Effector memory CD4-positive, alpha-beta T cell (primary cell): ENCODE data around the gene TBX10.

Source experiments
- DNase-seq, 3 donors: peaks; one replicate each; pipeline ENCODE4 v3.0.0-alpha.2; 2020
- H3K27ac ChIP-seq: 2 replicates; pipeline ENCODE4 v1.7.0; 2013; ENCODE audit warnings: mild to moderate bottlenecking, low read length, moderate library complexity; ENCODE audit not compliant: insufficient read depth, poor library complexity, severe bottlenecking
- H3K27me3 ChIP-seq: replicated peaks from 2 replicates; pipeline ENCODE4 v1.7.0; 2013; ENCODE audit warnings: mild to moderate bottlenecking, low read length; ENCODE audit not compliant: insufficient read depth, control insufficient read depth, poor library complexity, severe bottlenecking
- H3K36me3 ChIP-seq: 2 replicates; pipeline ENCODE4 v1.7.0; 2013; ENCODE audit warnings: mild to moderate bottlenecking, low read length, moderate library complexity; ENCODE audit not compliant: control insufficient read depth, insufficient read depth
- H3K4me1 ChIP-seq: 2 replicates; pipeline ENCODE4 v1.7.0; 2013; ENCODE audit warnings: low read length, mild to moderate bottlenecking; ENCODE audit not compliant: control insufficient read depth, insufficient read depth, poor library complexity, severe bottlenecking
- H3K4me3 ChIP-seq: 2 replicates; pipeline ENCODE4 v1.7.0; 2013; ENCODE audit warnings: low read length, low read depth, mild to moderate bottlenecking; ENCODE audit not compliant: insufficient read depth, poor library complexity, severe bottlenecking
- H3K9me3 ChIP-seq: 2 replicates; pipeline ENCODE4 v1.7.0; 2013; ENCODE audit warnings: mild to moderate bottlenecking, low read length, moderate library complexity; ENCODE audit not compliant: control insufficient read depth

The TBX10 gene

GRCh38 chr11:67673358-67673757 lies 33.8 kb upstream of the TBX10 start:
- H3K27me3 ChIP-seq: no peaks in the 10 kb centered on the region

GRCh38 chr11:67671211-67671520 lies 31.6 kb upstream of the TBX10 start:
- H3K4me1 ChIP-seq: no peaks in the 10 kb centered on the region
- no peak for DNase-seq
- no peaks in the 10 kb centered on the region for H3K36me3 ChIP-seq
- H3K4me3 ChIP-seq: no peak overlapping the region
- H3K27ac ChIP-seq: no peak overlapping the region
- H3K9me3 ChIP-seq: no peaks in the 10 kb centered on the region
- no peaks in the 10 kb centered on the region for H3K27me3 ChIP-seq

More at GRCh38 chr11:67673358-67673757, 33.8 kb upstream of the TBX10 start:
- Histone ChIP-seq H3K27ac (no peak overlapping the region), H3K4me3 (no peak overlapping the region), H3K36me3 (no peaks in the 10 kb centered on the region), H3K4me1 (no peaks in the 10 kb centered on the region), H3K9me3 (no peaks in the 10 kb centered on the region)
- DNase-seq: no peak

- Histone ChIP-seq H3K4me1 (no peaks in the 10 kb centered on the region), H3K9me3 (no peaks in the 10 kb centered on the region), H3K27ac (no peak overlapping the region), H3K36me3 (no peaks in the 10 kb centered on the region), H3K4me3 (no peak overlapping the region), H3K27me3 (no peaks in the 10 kb centered on the region)
- DNase-seq: no peak
These were observed 31.0 kb upstream of the TBX10 start for GRCh38 chr11:67670316-67671210.

- Histone ChIP-seq H3K27ac (no peak overlapping the region), H3K4me1 (no peaks in the 10 kb centered on the region), H3K9me3 (no peaks in the 10 kb centered on the region), H3K36me3 (no peaks in the 10 kb centered on the region), H3K27me3 (no peaks in the 10 kb centered on the region), H3K4me3 (no peak overlapping the region)
- no peak for DNase-seq
These were observed 28.6 kb upstream of the TBX10 start for GRCh38 chr11:67668192-67668551.

GRCh38 chr11:67667490-67668191 lies 28.1 kb upstream of the TBX10 start:
- Histone ChIP-seq H3K27ac (no peak overlapping the region), H3K36me3 (no peaks in the 10 kb centered on the region), H3K4me1 (no peaks in the 10 kb centered on the region), H3K4me3 (no peak overlapping the region), H3K27me3 (no peaks in the 10 kb centered on the region), H3K9me3 (no peaks in the 10 kb centered on the region)
- DNase-seq: no peak

- DNase-seq: no peak
- Histone ChIP-seq H3K27me3 (no peaks in the 10 kb centered on the region), H3K27ac (no peak overlapping the region), H3K4me1 (no peaks in the 10 kb centered on the region), H3K36me3 (no peaks in the 10 kb centered on the region), H3K4me3 (no peak overlapping the region), H3K9me3 (no peaks in the 10 kb centered on the region)
These were observed 27.3 kb upstream of the TBX10 start for GRCh38 chr11:67666676-67667489.

- H3K4me1 ChIP-seq: no peaks in the 10 kb centered on the region
- H3K36me3 ChIP-seq: no peaks in the 10 kb centered on the region
These were observed 26.7 kb upstream of the TBX10 start for GRCh38 chr11:67666303-67666645.

GRCh38 chr11:67665541-67666302 lies 26.2 kb upstream of the TBX10 start:
- Histone ChIP-seq H3K36me3 (no peaks in the 10 kb centered on the region), H3K27me3 (no peaks in the 10 kb centered on the region), H3K4me1 (no peaks in the 10 kb centered on the region), H3K9me3 (no peaks in the 10 kb centered on the region), H3K4me3 (no peak overlapping the region), H3K27ac (no peak overlapping the region)
- no peak for DNase-seq

More at GRCh38 chr11:67666303-67666645, 26.7 kb upstream of the TBX10 start:
- DNase-seq: no peak
- H3K9me3 ChIP-seq: no peaks in the 10 kb centered on the region
- no peak overlapping the region for H3K27ac ChIP-seq
- no peak overlapping the region for H3K4me3 ChIP-seq
- H3K27me3 ChIP-seq: no peaks in the 10 kb centered on the region

GRCh38 chr11:67664696-67665540 lies 25.4 kb upstream of the TBX10 start:
- Histone ChIP-seq H3K36me3 (no peaks in the 10 kb centered on the region), H3K27ac (no peak overlapping the region), H3K4me1 (no peaks in the 10 kb centered on the region), H3K9me3 (no peaks in the 10 kb centered on the region), H3K27me3 (no peaks in the 10 kb centered on the region), H3K4me3 (no peak overlapping the region)
- no peak for DNase-seq
